ENCODE data around the gene PRDM16. TPM values are rescaled to one million over a fixed set of nuclear protein-coding genes. Genes with fewer than 3 reads are reported as not detected.

Gene PRDM16
- total RNA-seq, 1 experiment from 2014 or later: 0.17 TPM

DNA sequence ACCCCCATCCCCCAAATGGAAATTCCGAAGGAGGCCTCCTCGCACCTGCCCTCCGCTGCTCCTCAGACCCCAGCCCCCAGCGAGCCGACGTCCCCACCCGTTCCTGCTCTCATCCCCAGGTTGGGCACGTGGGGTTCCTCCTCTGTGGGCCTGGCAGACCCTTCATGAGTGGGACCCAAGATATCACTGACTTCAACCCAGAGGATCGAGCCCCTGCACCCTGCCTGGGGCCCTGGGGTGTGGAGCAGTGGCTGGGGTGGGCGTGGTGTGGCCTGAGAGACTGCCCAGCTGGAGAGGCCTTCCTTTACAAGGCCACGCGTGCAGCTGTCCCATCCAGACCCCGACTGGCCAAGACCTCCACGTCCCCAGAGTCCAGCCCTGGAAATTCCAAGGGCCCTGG lies 367.9 kb downstream of the PRDM16 start:
- no peaks in the 10 kb centered on the region for H3K79me1 ChIP-seq (ENCODE audit: insufficient read depth, low read depth, low read length, poor library complexity, severe bottlenecking)
- H4K91ac ChIP-seq (ENCODE audit: insufficient read length, low read depth, low read length): no peak overlapping the region
- no peak overlapping the region for H3K4me2 ChIP-seq (ENCODE audit: insufficient read depth, insufficient read length, low read length)
- H3K14ac ChIP-seq (ENCODE audit: insufficient read depth, low read length): no peak overlapping the region
- no peak overlapping the region for H3K56ac ChIP-seq (ENCODE audit: insufficient read length, low read depth, low read length)
- no CpG with 5 or more reads among the region's 14 CpGs for WGBS (ENCODE audit: extremely low coverage, insufficient read length, low lambda C conversion rate)
- H3K4ac ChIP-seq (ENCODE audit: low read depth, low read length): no peak overlapping the region
- H2AFZ ChIP-seq (ENCODE audit: low read length): no peak overlapping the region
- no peak overlapping the region for H3K9ac ChIP-seq (ENCODE audit: extremely low read depth, insufficient read length, low read length)
- H3K27me3 ChIP-seq (ENCODE audit: insufficient read depth, low read length): no peaks in the 10 kb centered on the region
- H3K79me2 ChIP-seq (ENCODE audit: insufficient read depth, low read length): no peaks in the 10 kb centered on the region
- H3K4me1 ChIP-seq (ENCODE audit: insufficient read depth, low read length): no peaks in the 10 kb centered on the region
- no peak overlapping the region for H2AK5ac ChIP-seq (ENCODE audit: insufficient read length, low read length)
- TF ChIP-seq CTCF (conservative IDR thresholded peaks at IDR 0.05): no peak
- no peaks in the 10 kb centered on the region for H4K20me1 ChIP-seq (ENCODE audit: control insufficient read depth, insufficient read depth, insufficient read length)
- no peak overlapping the region for H2BK120ac ChIP-seq (ENCODE audit: low read depth, low read length, poor library complexity, severe bottlenecking)
- no peak for DNase-seq
- H3K4me1 Mint-ChIP-seq: peaks cover 9 to 28% of the 10 kb centered on the region in 2 experiments; a peak in 3 of 4 replicates
- no peaks in the 10 kb centered on the region for H3K9me3 ChIP-seq (ENCODE audit: control insufficient read depth, low read depth, low read length)
- no peaks in the 10 kb centered on the region for H3K36me3 Mint-ChIP-seq (ENCODE audit: insufficient read depth in 1 of 3, low read depth in 3 of 3)
- H3K23ac ChIP-seq (ENCODE audit: insufficient read length, low read depth, low read length): no peak overlapping the region
- H2BK12ac ChIP-seq (ENCODE audit: insufficient read length, low read depth, low read length): no peak overlapping the region
- no peak overlapping the region for H2BK5ac ChIP-seq (ENCODE audit: insufficient read length, low read length)
- no peak overlapping the region for H3T11ph ChIP-seq (ENCODE audit: low read length)
- H2BK15ac ChIP-seq (ENCODE audit: low read depth, low read length): no peak overlapping the region
- no peak overlapping the region for H3K18ac ChIP-seq (ENCODE audit: insufficient read length, low read depth, low read length)
- no peak overlapping the region for H4K8ac ChIP-seq (replicated peaks; ENCODE audit: insufficient read length, low read depth, low read length)
- peaks cover 2% of the 10 kb centered on the region; the same call in 1 of the 2 replicates for H3K27me3 Mint-ChIP-seq (ENCODE audit: low read depth)
- no peak overlapping the region for H2BK20ac ChIP-seq (ENCODE audit: low read depth, low read length, poor library complexity, severe bottlenecking)
- no peak overlapping the region for H3K27ac ChIP-seq (ENCODE audit: insufficient read length, low read depth, low read length)
- H3K9me3 Mint-ChIP-seq: no peaks in the 10 kb centered on the region; a peak in 1 of 5 replicates
- H3K4me3 Mint-ChIP-seq: no peak overlapping the region
- H3K23me2 ChIP-seq (ENCODE audit: insufficient read length, low read depth, low read length, poor library complexity, severe bottlenecking): peaks cover 6% of the 10 kb centered on the region
- H4K5ac ChIP-seq (ENCODE audit: insufficient read length, low read depth, low read length): no peak overlapping the region
- no peak overlapping the region for H3K27ac Mint-ChIP-seq

All from H9 (cell line).